Chondrocyte (in vitro differentiated cells): ENCODE measurements around the gene PPARG. TPM values are rescaled to one million over a fixed set of nuclear protein-coding genes. Genes with fewer than 3 reads are reported as not detected.

ENCODE experiments used
- DNase-seq: peaks from one replicate; pipeline ENCODE4 v3.0.0; 2021; ENCODE audit warnings: mixed read lengths, low spot score
- H3K27ac Mint-ChIP-seq: one replicate; pipeline ENCODE4 v1.8.0; 2021; ENCODE audit warnings: mild to moderate bottlenecking, moderate library complexity, mixed read lengths; ENCODE audit not compliant: unreplicated experiment
- H3K27me3 Mint-ChIP-seq: 2 replicates; pipeline ENCODE4 v1.8.0; 2021; ENCODE audit warnings: low read depth, mixed read lengths
- H3K36me3 Mint-ChIP-seq: 2 replicates; pipeline ENCODE4 v1.8.0; 2021; ENCODE audit warnings: low read depth, mixed read lengths
- H3K4me1 Mint-ChIP-seq: 2 replicates; pipeline ENCODE4 v1.8.0; 2021; ENCODE audit warnings: low read depth, mild to moderate bottlenecking, mixed read lengths
- H3K4me3 Mint-ChIP-seq: one replicate; pipeline ENCODE4 v1.8.0; 2021; ENCODE audit warnings: mild to moderate bottlenecking, moderate library complexity, mixed read lengths; ENCODE audit not compliant: unreplicated experiment
- H3K9me3 Mint-ChIP-seq: 2 replicates; pipeline ENCODE4 v1.8.0; 2021; ENCODE audit warnings: low read depth, mixed read lengths
- total RNA-seq: library from RNA; stranded (reverse); gene quantifications from 3 replicates; pipeline ENCODE4 v1.2.1, GENCODE V29; 2021
- TF ChIP-seq, protein P1 (sequence below): fragments of 200-600 bp; sonication (generic); IDR thresholded peaks from 2 replicates; pipeline ENCODE4 v1.5.0; 2021; ENCODE audit warnings: antibody characterized with exemption, mild to moderate bottlenecking, moderate library complexity

Gene PPARG
- total RNA-seq, 1 donor from 2014 or later = 9.2 TPM

DNA sequence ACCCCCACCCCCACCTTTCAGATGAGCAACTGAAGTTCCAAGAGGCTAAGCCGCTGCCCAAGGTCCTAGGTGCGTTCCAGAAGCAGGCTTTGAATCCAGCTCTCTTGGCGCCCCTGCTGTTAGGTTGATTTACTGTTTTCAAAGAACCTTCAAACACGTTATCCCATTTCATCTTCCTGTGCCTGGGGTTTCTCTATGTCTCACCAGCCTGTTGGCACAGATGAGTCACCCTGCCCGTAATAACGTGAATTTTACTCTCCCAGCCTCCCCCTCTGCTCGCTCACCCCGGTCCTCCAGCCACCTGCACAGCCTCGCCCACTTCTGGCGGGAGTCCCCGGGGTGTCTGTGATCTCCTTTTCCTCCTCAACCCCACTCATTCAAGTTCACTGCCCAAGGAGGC is 182.4 kb downstream of the PPARG start:
- no peak overlapping the region for H3K27ac Mint-ChIP-seq
- no peak overlapping the region for H3K4me3 Mint-ChIP-seq

DNA sequence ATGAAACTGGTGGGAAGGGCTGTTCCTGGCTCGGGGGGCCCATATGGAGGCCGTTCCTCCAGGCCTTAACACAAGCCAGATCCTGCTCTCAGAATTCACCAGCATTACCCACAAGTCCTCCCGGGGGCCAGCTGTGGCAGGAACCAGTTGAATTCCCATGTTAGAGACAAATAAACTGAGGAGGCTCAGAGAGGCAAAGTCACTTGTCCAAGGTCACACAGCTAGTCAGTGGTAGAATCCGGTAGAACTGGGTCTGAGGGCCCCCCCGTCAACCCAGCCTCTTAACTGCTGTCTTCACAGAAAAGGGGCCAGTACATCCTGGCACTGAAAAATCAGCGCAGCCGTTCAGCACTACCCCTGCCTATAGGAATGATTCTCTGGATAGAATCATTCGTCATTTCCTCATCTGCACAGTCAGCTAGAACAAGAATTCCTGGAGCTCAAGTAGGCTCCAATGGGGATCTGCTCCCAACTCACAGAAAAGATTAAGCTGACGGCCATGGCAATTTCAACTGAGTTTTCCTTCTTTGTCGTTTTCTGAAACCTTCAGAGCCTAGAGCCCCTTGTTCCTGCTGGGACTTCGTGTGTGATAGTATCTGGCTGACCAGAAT is 183.2 kb downstream of the PPARG start:
- H3K4me1 Mint-ChIP-seq = peaks cover 43% of the 10 kb centered on the region
- H3K36me3 Mint-ChIP-seq = no peaks in the 10 kb centered on the region
- TF ChIP-seq, protein P1, sequence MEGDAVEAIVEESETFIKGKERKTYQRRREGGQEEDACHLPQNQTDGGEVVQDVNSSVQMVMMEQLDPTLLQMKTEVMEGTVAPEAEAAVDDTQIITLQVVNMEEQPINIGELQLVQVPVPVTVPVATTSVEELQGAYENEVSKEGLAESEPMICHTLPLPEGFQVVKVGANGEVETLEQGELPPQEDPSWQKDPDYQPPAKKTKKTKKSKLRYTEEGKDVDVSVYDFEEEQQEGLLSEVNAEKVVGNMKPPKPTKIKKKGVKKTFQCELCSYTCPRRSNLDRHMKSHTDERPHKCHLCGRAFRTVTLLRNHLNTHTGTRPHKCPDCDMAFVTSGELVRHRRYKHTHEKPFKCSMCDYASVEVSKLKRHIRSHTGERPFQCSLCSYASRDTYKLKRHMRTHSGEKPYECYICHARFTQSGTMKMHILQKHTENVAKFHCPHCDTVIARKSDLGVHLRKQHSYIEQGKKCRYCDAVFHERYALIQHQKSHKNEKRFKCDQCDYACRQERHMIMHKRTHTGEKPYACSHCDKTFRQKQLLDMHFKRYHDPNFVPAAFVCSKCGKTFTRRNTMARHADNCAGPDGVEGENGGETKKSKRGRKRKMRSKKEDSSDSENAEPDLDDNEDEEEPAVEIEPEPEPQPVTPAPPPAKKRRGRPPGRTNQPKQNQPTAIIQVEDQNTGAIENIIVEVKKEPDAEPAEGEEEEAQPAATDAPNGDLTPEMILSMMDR = no peak
- H3K9me3 Mint-ChIP-seq = no peaks in the 10 kb centered on the region
- no peaks in the 10 kb centered on the region for H3K27me3 Mint-ChIP-seq
- no peak for DNase-seq
- H3K4me3 Mint-ChIP-seq = no peak overlapping the region
- no peak overlapping the region for H3K27ac Mint-ChIP-seq

More for the DNA sequence above, 182.4 kb downstream of the PPARG start:
- TF ChIP-seq, protein P1 = peak; percentile 28
- Mint-ChIP-seq H3K27me3 (no peaks in the 10 kb centered on the region), H3K36me3 (no peaks in the 10 kb centered on the region), H3K9me3 (no peaks in the 10 kb centered on the region), H3K4me1 (peaks cover 34% of the 10 kb centered on the region)
- no peak for DNase-seq

DNA sequence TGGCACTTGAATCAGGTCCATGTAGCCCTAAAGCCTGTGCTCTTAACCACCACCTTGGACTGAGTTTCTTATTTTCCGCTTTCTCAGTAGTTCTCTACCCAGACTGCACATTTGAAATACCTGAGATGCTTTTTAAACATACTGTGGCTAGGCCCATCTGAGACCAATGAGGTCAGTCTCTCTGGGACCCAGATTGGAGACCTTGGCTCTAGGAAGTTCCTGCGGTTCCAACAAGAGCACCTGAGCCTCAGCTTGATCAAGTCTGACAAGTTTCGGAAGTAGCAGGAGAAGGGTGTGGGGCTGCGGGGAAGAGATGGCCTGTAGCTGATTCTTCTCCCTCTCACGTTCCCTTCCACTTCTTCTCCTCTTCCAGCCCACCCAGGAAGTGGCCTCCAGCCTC is 183.9 kb downstream of the PPARG start:
- no peak overlapping the region for H3K4me3 Mint-ChIP-seq
- no peak for DNase-seq
- no peaks in the 10 kb centered on the region for H3K9me3 Mint-ChIP-seq

DNA sequence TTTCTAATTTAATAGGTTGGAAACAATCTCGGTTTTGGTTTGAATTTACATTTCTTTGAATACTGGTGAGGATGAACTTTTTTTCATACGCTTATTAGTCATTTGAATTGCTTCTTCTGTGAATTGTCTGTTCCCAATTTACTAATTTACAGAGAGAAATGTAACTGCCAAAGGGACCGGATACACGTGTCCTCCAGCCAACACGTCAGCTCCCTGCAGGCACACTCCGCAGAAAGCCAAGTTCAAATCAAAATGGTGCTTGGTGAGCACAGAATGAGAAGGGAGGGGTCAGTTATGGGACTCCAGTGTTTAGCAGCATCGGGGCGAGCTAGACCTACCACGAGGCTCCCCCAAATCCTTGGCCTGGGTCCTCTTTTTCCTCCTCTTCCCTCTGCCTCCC is 184.6 kb downstream of the PPARG start:
- H3K9me3 Mint-ChIP-seq = no peaks in the 10 kb centered on the region
- no peaks in the 10 kb centered on the region for H3K36me3 Mint-ChIP-seq
- DNase-seq = no peak
- peaks cover 49% of the 10 kb centered on the region for H3K4me1 Mint-ChIP-seq
- H3K4me3 Mint-ChIP-seq = no peak overlapping the region
- H3K27ac Mint-ChIP-seq = no peak overlapping the region
- H3K27me3 Mint-ChIP-seq = no peaks in the 10 kb centered on the region
- TF ChIP-seq, protein P1 = no peak

More for the DNA sequence above, 183.9 kb downstream of the PPARG start:
- Mint-ChIP-seq H3K36me3 (no peaks in the 10 kb centered on the region), H3K27ac (no peak overlapping the region), H3K4me1 (peaks cover 45% of the 10 kb centered on the region), H3K27me3 (no peaks in the 10 kb centered on the region)
- TF ChIP-seq, protein P1 = no peak

DNA sequence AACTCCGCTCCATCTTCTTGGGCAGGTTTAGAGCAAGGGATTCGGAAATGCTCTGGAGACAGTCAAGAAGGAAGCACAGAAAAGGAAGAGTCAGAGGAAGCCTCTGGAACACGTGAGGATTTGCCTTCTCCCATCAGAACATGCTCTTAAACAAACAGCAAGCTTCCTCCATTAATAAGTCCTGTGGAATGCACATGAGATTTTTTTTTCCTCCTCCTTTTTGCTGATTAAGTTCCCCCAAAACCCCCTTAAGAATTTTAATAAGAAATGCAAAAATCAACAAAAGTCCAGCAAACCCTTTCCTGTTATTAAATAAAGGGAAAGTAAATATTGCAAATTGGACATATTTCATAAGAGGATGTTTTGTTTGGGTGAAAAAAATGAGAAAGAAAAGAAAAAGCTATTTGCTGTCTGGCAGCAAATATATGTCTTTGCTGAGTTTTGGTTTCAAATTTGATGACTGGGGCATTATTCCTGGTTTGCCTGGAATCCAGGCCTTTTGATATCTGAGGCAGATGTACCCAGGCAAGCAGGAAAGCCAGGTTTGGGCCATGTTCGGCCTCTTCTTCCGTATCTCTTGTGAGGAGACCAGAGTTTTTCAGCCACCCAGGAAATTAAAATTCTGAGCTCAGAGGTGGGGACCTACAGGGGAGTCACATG is 187.5 kb downstream of the PPARG start:
- TF ChIP-seq, protein P1 = no peak
- no peak for DNase-seq
- Mint-ChIP-seq H3K4me3 (no peak overlapping the region), H3K36me3 (no peaks in the 10 kb centered on the region), H3K27ac (peak overlapping the region; percentile 81), H3K27me3 (no peaks in the 10 kb centered on the region), H3K9me3 (no peaks in the 10 kb centered on the region), H3K4me1 (peaks cover 44% of the 10 kb centered on the region)
